Transverse colon (tissue), 4 donors: ENCODE results near the gene SEPTIN8. TPM values are rescaled to one million over a fixed set of nuclear protein-coding genes. Genes with fewer than 3 reads are reported as not detected.

ENCODE experiments used
- DNase-seq: peaks from one replicate; pipeline ENCODE4 v3.0.0-alpha.2; 2019
- H3K27ac ChIP-seq, 4 donors: fragments of 200-600 bp; sonication (generic); 2 replicates each; pipeline ENCODE4 v1.5.1; 2016 to 2018; ENCODE audit warnings: inconsistent platforms in 4 of 4
- H3K27me3 ChIP-seq: fragments of 200-600 bp; sonication (generic); 2 replicates; pipeline ENCODE4 v1.5.1; 2017; ENCODE audit warnings: inconsistent platforms
- H3K36me3 ChIP-seq, 4 donors: fragments of 200-600 bp; sonication (generic); 2 replicates each; pipeline ENCODE4 v1.5.1; 2017 to 2019; ENCODE audit warnings: inconsistent platforms in 4 of 4
- H3K4me1 ChIP-seq, 4 donors: fragments of 200-600 bp; sonication (generic); 2 replicates each; pipeline ENCODE4 v1.5.1; 2017 to 2020; ENCODE audit warnings: inconsistent platforms in 4 of 4
- H3K4me3 ChIP-seq, 4 donors: fragments of 200-600 bp; sonication (generic); 1 replicate in 1 of 4; 2 replicates in 3 of 4; pipeline versions ENCODE4 v1.5.1 to v1.6.1; 2017 to 2019; ENCODE audit warnings: inconsistent platforms in 4 of 4
- H3K9me3 ChIP-seq, 2 donors: fragments of 200-600 bp; sonication (generic); 2 replicates each; pipeline ENCODE4 v1.5.1; 2017 to 2019; ENCODE audit warnings: inconsistent platforms in 2 of 2
- EP300 ChIP-seq: sonication (generic); formaldehyde crosslinking; IDR thresholded peaks from one replicate; pipeline ENCODE4 v1.6.1; 2017; ENCODE audit warnings: antibody characterized with exemption, low read depth
- POLR2A ChIP-seq: fragments of 450-650 bp; IDR thresholded peaks from one replicate; pipeline ENCODE4 v1.6.1; 2016; ENCODE audit warnings: antibody characterized with exemption, mild to moderate bottlenecking, moderate library complexity
- POLR2AphosphoS5 ChIP-seq, 3 donors: sonication (generic); formaldehyde crosslinking; IDR thresholded peaks; one replicate each; pipeline ENCODE4 v1.6.1; 2016; ENCODE audit warnings: antibody characterized with exemption in 3 of 3
- WGBS, 2 donors: methylation state at CpG; one replicate each; pipeline ENCODE4 v1.1.5; 2018; ENCODE audit warnings: low coverage in 1 of 2; 5-methylcytosine and 5-hydroxymethylcytosine counted together
- in situ Hi-C, 4 donors: fragments of 200-750 bp; cut with MboI; loops; one replicate each; pipeline versions ENCODE4 v1.15.0 to v1.15.1; 2017; ENCODE audit warnings: low sequenced_read_pairs in 3 of 4, low pct_ligation_motif_present in 1 of 4, low pct_unique_long_range_greater_than_20kb in 1 of 4
- intact Hi-C: fragments of 100-400 bp; cut with DNase I; formaldehyde crosslinking; loops from one replicate; pipeline ENCODE4 v1.15.1; 2023; ENCODE audit warnings: low total_unique reads
- total RNA-seq, 4 donors: library from RNA; depleted of rRNA; stranded (reverse); fragments of >200 nt; gene quantifications; one replicate each; pipeline ENCODE4 v1.1.0, GENCODE V29; 2016
- TF ChIP-seq, protein P1 (sequence below), 5 experiments: fragments of 200-600 bp in 3 of 5; fragments of 450-650 bp in 2 of 5; sonication (generic) in 3 of 5; IDR thresholded peaks; 1 replicate in 2 of 5; 2 replicates in 3 of 5; pipeline ENCODE4 v1.5.1; 2016 to 2017; ENCODE audit warnings: antibody characterized with exemption in 5 of 5, inconsistent platforms in 3 of 5, mild to moderate bottlenecking in 2 of 5, moderate library complexity in 1 of 5

SEPTIN8 gene
- total RNA-seq, 4 donors from 2014 or later, result 38.4 to 70.7 (median 53.5) TPM

DNA sequence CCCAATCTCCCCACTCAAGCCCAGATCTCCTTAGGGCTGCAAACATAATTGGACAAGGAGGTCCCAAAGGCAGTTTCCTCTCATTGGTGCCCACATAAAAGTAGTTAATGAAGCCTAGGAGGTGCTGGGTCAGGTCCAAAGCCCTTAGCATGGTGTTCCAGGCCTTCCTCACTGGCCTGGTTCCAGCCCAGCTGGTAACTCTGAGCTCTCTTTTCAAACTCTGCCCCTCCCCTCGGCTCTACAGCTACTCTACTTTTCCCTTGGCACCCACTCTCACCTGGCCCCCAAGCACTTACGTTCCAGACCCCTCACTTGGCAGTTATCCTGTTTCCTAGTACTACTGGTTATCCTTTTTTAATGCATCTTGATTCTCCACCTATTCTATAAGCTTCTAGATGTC is 9.9 kb downstream of the SEPTIN8 start:
- in situ Hi-C loops (no loop called here), intact Hi-C loops (no loop called here)
- no peaks in the 10 kb centered on the region for H3K27me3 ChIP-seq
- TF ChIP-seq POLR2A (no peak), POLR2AphosphoS5 (IDR thresholded peaks at IDR 0.05) (no peak), EP300 (no peak)
- TF ChIP-seq, protein P1, sequence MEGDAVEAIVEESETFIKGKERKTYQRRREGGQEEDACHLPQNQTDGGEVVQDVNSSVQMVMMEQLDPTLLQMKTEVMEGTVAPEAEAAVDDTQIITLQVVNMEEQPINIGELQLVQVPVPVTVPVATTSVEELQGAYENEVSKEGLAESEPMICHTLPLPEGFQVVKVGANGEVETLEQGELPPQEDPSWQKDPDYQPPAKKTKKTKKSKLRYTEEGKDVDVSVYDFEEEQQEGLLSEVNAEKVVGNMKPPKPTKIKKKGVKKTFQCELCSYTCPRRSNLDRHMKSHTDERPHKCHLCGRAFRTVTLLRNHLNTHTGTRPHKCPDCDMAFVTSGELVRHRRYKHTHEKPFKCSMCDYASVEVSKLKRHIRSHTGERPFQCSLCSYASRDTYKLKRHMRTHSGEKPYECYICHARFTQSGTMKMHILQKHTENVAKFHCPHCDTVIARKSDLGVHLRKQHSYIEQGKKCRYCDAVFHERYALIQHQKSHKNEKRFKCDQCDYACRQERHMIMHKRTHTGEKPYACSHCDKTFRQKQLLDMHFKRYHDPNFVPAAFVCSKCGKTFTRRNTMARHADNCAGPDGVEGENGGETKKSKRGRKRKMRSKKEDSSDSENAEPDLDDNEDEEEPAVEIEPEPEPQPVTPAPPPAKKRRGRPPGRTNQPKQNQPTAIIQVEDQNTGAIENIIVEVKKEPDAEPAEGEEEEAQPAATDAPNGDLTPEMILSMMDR (IDR thresholded peaks at IDR 0.05), result no peak
- no peaks in the 10 kb centered on the region for H3K9me3 ChIP-seq
- no peak for DNase-seq
- peak overlapping the region in 2 of 4 donors; percentile 39 to 57 for H3K27ac ChIP-seq
- no peak overlapping the region for H3K4me3 ChIP-seq
- peaks cover 0 to 14% (median 7%) of the 10 kb centered on the region in 4 donors for H3K4me1 ChIP-seq
- WGBS, 2 donors, result 69 to 73% methylated on average over 2 of the region's 2 CpGs
- H3K36me3 ChIP-seq, result peaks cover 0 to 9% (median 4%) of the 10 kb centered on the region in 4 donors

DNA sequence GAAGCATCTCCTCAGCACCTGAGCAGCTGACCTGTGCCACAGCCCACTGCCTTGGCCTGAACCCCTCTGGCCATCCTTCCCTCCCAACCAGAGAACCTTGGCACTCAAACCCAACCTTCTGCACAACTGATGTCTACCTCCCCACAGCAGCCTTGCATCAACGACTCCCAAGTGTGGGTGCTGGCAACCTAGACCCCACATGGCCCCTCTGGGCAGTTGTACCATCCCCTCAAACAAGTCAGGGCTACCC is 10.3 kb downstream of the SEPTIN8 start:
- no peak overlapping the region for H3K4me3 ChIP-seq
- no peaks in the 10 kb centered on the region for H3K27me3 ChIP-seq
- TF ChIP-seq EP300 (no peak), POLR2AphosphoS5 (IDR thresholded peaks at IDR 0.05) (no peak), POLR2A (no peak)
- TF ChIP-seq, protein P1 (IDR thresholded peaks at IDR 0.05), result no peak
- no peak for DNase-seq
- peaks cover 0 to 14% (median 7%) of the 10 kb centered on the region in 4 donors for H3K4me1 ChIP-seq
- H3K36me3 ChIP-seq, result peaks cover 0 to 9% (median 4%) of the 10 kb centered on the region in 4 donors
- H3K9me3 ChIP-seq, result no peaks in the 10 kb centered on the region
- WGBS, 2 donors, result 90% methylated on average over 1 of the region's 1 CpG; no CpG with 5 or more reads in 1 of the 2 donors
- H3K27ac ChIP-seq, result no peak overlapping the region
- in situ Hi-C loops (no loop called here), intact Hi-C loops (no loop called here)

DNA sequence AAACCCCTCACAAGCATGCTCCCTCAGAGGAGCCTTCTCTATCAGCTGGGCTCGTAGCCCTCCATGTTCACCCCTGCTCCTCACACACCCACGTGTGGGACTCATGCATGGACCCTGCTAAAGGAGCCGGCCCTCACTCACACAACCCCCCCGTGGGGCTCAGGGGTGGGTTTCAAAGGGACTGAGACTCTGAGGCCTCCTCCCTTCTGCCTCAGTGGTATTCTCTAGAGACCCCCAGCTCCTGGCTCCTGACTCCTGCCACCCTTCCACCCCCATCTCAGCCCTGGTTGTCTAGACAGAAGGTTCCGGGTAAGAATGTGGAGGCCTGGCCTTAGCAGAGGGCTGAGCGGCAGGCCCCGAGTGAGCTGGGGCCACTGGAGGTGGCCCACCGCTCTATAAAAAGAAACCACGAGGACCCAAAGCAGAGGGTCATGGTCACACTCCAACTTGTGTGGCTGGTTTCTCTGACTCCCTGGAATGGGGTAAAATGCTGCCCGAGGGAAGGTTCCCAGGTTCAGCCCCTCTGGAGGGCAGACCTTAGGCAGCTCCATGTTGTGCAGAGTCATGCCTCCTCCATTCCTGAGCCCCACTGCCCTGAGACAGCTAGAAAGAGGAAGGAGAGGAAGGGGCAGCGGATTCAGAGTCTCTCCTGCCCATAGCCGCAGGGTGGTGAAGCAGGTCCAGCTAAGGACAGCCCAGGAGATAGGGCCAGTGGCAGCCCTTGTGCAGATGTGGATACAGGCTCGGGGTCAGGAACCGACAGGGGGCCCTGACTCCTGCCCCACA is 10.8 kb downstream of the SEPTIN8 start:
- DNase-seq, result peak; percentile 4
- H3K4me3 ChIP-seq, result no peak overlapping the region
- no peaks in the 10 kb centered on the region for H3K27me3 ChIP-seq
- no peak overlapping the region for H3K27ac ChIP-seq
- no peaks in the 10 kb centered on the region for H3K9me3 ChIP-seq
- H3K36me3 ChIP-seq, result peaks cover 0 to 9% (median 4%) of the 10 kb centered on the region in 4 donors
- in situ Hi-C loops (no loop called here), intact Hi-C loops (no loop called here)
- no peak for TF ChIP-seq POLR2AphosphoS5 (IDR thresholded peaks at IDR 0.05)
- no peak for TF ChIP-seq EP300
- no peak for TF ChIP-seq POLR2A
- TF ChIP-seq, protein P1 (IDR thresholded peaks at IDR 0.05), result no peak
- 91% methylated on average over 14 of the region's 14 CpGs; no CpG with 5 or more reads in 1 of the 2 donors for WGBS, 2 donors
- peaks cover 0 to 11% (median 7%) of the 10 kb centered on the region in 4 donors for H3K4me1 ChIP-seq

DNA sequence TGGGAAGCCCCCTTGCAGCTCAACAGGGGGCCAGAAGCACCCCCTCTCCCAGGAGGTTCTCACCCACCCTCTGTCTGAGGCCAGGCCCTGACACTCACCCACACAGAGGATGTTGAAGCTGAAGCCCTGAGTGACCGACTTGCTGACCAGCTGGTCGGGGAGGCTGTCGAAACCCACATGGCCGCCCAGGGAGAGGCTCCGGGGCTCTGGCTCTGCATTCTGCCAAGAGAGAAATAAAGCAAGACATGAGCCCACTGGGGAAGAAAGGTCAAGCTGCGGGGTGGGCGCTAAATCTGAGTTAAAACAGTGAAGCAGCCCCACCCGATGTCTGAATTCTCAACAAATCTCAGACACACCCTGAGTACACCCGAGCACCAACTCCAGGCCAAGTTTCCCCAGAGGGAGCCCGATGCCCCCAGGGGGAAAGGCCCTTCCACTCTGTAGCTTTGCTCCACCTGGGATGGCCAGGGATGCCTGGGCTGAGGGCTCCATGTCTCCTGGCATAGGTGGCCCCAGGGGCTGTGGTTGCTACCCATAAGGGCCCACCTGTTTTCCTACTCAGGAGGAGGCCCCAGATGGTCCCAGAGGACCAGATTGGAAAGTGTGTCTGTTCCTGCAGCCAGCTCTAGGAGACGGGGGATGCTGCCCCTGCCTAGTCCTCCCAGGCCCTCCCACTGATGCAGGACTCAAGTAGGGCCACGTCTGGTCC is 11.6 kb downstream of the SEPTIN8 start:
- WGBS, 2 donors, result 74% methylated on average over 12 of the region's 12 CpGs; no CpG with 5 or more reads in 1 of the 2 donors
- Histone ChIP-seq H3K27me3 (no peaks in the 10 kb centered on the region), H3K27ac (no peak overlapping the region), H3K4me1 (peaks cover 0 to 7% (median 5%) of the 10 kb centered on the region in 4 donors), H3K9me3 (no peaks in the 10 kb centered on the region), H3K36me3 (peaks cover 0 to 9% (median 4%) of the 10 kb centered on the region in 4 donors), H3K4me3 (no peak overlapping the region)
- DNase-seq, result peak; percentile 6
- in situ Hi-C loops (no loop called here), intact Hi-C loops (no loop called here)
- TF ChIP-seq, protein P1 (IDR thresholded peaks at IDR 0.05), result no peak
- no peak for TF ChIP-seq POLR2AphosphoS5 (IDR thresholded peaks at IDR 0.05)
- no peak for TF ChIP-seq POLR2A
- no peak for TF ChIP-seq EP300
